Trophoblast cell (in vitro differentiated cells and primary cell): ENCODE results near the gene SYPL2.
"Not testable (repeated sequence)": the region's sequence is repeated elsewhere in the genome, so short reads cannot be mapped to it uniquely, and the experiment has no call there.

Experiments
- DNase-seq, 2 donors: peaks; one replicate each; pipeline ENCODE4 v3.0.0-alpha.2; 2016
- H2AFZ ChIP-seq: 2 replicates; pipeline ENCODE4 v1.6.1; 2013; ENCODE audit warnings: low read length, moderate library complexity, mild to moderate bottlenecking; ENCODE audit not compliant: insufficient read depth, poor library complexity
- H2AK5ac ChIP-seq: 2 replicates; pipeline ENCODE4 v1.6.1; 2013; ENCODE audit warnings: mild to moderate bottlenecking, low read length
- H2BK120ac ChIP-seq: 2 replicates; pipeline ENCODE4 v1.6.1; 2013; ENCODE audit warnings: low read length, mild to moderate bottlenecking, moderate library complexity; ENCODE audit not compliant: insufficient read depth, poor library complexity
- H2BK12ac ChIP-seq: 2 replicates; pipeline ENCODE4 v1.6.1; 2013; ENCODE audit warnings: mild to moderate bottlenecking, low read length, moderate library complexity
- H2BK5ac ChIP-seq: 2 replicates; pipeline ENCODE4 v1.6.1; 2013; ENCODE audit warnings: low read length, low read depth, moderate library complexity, mild to moderate bottlenecking; ENCODE audit not compliant: poor library complexity
- H3K14ac ChIP-seq: 2 replicates; pipeline ENCODE4 v1.6.1; 2013; ENCODE audit warnings: mild to moderate bottlenecking, low read length
- H3K18ac ChIP-seq: 2 replicates; pipeline ENCODE4 v1.6.1; 2013; ENCODE audit warnings: mild to moderate bottlenecking, low read length
- H3K23ac ChIP-seq: 2 replicates; pipeline ENCODE4 v1.6.1; 2013; ENCODE audit warnings: low read length
- H3K27ac ChIP-seq: 2 replicates; pipeline ENCODE4 v1.5.1; 2013; ENCODE audit warnings: low read depth, mild to moderate bottlenecking, inconsistent platforms, low read length, moderate library complexity
- H3K27me3 ChIP-seq: 2 replicates; pipeline ENCODE4 v1.6.1; 2013; ENCODE audit warnings: inconsistent platforms, mild to moderate bottlenecking, low read length, moderate library complexity; ENCODE audit not compliant: insufficient read depth
- H3K36me3 ChIP-seq, 2 experiments: 1 replicate in 1 of 2; 2 replicates in 1 of 2; pipeline ENCODE4 v1.6.1; 2013; ENCODE audit warnings: low read length in 2 of 2, mild to moderate bottlenecking in 2 of 2, moderate library complexity in 1 of 2; ENCODE audit not compliant: insufficient read depth in 2 of 2, control insufficient read depth in 1 of 2
- H3K4ac ChIP-seq: 2 replicates; pipeline ENCODE4 v1.6.1; 2013; ENCODE audit warnings: low read depth, mild to moderate bottlenecking, low read length, moderate library complexity
- H3K4me1 ChIP-seq, 2 experiments: 1 replicate in 1 of 2; 2 replicates in 1 of 2; pipeline ENCODE4 v1.6.1; 2013; ENCODE audit warnings: low read length in 2 of 2, mild to moderate bottlenecking in 2 of 2, moderate library complexity in 1 of 2; ENCODE audit not compliant: insufficient read depth in 2 of 2, control insufficient read depth in 1 of 2
- H3K4me2 ChIP-seq: 2 replicates; pipeline ENCODE4 v1.6.1; 2013; ENCODE audit warnings: inconsistent platforms, mild to moderate bottlenecking, low read length, moderate library complexity
- H3K4me3 ChIP-seq: 2 replicates; pipeline ENCODE4 v1.5.1; 2013; ENCODE audit warnings: mild to moderate bottlenecking, low read depth, low read length, inconsistent platforms
- H3K79me1 ChIP-seq: one replicate; pipeline ENCODE4 v1.6.1; 2013; ENCODE audit warnings: low read length
- H3K79me2 ChIP-seq: 2 replicates; pipeline ENCODE4 v1.6.1; 2013; ENCODE audit warnings: low read length, mild to moderate bottlenecking; ENCODE audit not compliant: control insufficient read depth, insufficient read depth, poor library complexity
- H3K9ac ChIP-seq: 2 replicates; pipeline ENCODE4 v1.6.1; 2013; ENCODE audit warnings: mild to moderate bottlenecking, low read length
- H3K9me3 ChIP-seq: 2 replicates; pipeline ENCODE4 v1.6.1; 2013; ENCODE audit warnings: low read depth, mild to moderate bottlenecking, control low read depth, inconsistent platforms, low read length; ENCODE audit not compliant: insufficient read depth
- H4K12ac ChIP-seq: 2 replicates; pipeline ENCODE4 v1.6.1; 2013; ENCODE audit warnings: low read depth, mild to moderate bottlenecking, low read length, moderate library complexity
- H4K8ac ChIP-seq: 2 replicates; pipeline ENCODE4 v1.6.1; 2013; ENCODE audit warnings: low read depth, mild to moderate bottlenecking, low read length, moderate library complexity
- H4K91ac ChIP-seq: one replicate; pipeline ENCODE4 v1.6.1; 2013; ENCODE audit warnings: low read depth, mild to moderate bottlenecking, low read length, moderate library complexity
- WGBS: extraction: QIAGEN DNeasy Blood & Tissue Kit; methylation state at CpG from one replicate; pipeline ENCODE4 v1.1.7; 2013; ENCODE audit warnings: missing lambda C conversion rate; ENCODE audit not compliant: insufficient read length, insufficient coverage; ENCODE audit errors: extremely low coverage; 5-methylcytosine and 5-hydroxymethylcytosine counted together

SYPL2 gene

GRCh38 chr1:109468903-109469302, 2.6 kb downstream of the SYPL2 start:
- H2BK120ac ChIP-seq = no peak overlapping the region
- no peak overlapping the region for H4K91ac ChIP-seq

GRCh38 chr1:109470245-109470644, 3.9 kb downstream of the SYPL2 start:
- Histone ChIP-seq H2AK5ac (no peak overlapping the region), H3K23ac (no peak overlapping the region), H3K9me3 (no peaks in the 10 kb centered on the region), H3K4me3 (no peak overlapping the region), H2BK5ac (no peak overlapping the region), H4K12ac (no peak overlapping the region), H3K27me3 (peaks cover 28% of the 10 kb centered on the region), H3K4me1 (peaks cover 8 to 10% of the 10 kb centered on the region in 2 experiments), H4K91ac (no peak overlapping the region), H3K14ac (no peak overlapping the region), H3K4me2 (no peak overlapping the region), H4K8ac (no peak overlapping the region), H3K18ac (no peak overlapping the region), H3K79me2 (no peaks in the 10 kb centered on the region), H3K9ac (no peak overlapping the region), H2BK12ac (no peak overlapping the region), H2AFZ (no peak overlapping the region), H3K4ac (no peak overlapping the region), H3K79me1 (no peaks in the 10 kb centered on the region), H3K36me3 (no peaks in the 10 kb centered on the region), H2BK120ac (no peak overlapping the region), H3K27ac (no peak overlapping the region)
- DNase-seq = no peak
- no CpG with 5 or more reads among the region's 6 CpGs for WGBS

More at GRCh38 chr1:109468903-109469302, 2.6 kb downstream of the SYPL2 start:
- Histone ChIP-seq H3K9ac (no peak overlapping the region), H3K79me2 (no peaks in the 10 kb centered on the region), H3K79me1 (no peaks in the 10 kb centered on the region), H3K27ac (no peak overlapping the region), H3K36me3 (no peaks in the 10 kb centered on the region), H3K4me3 (no peak overlapping the region), H2AK5ac (no peak overlapping the region), H3K18ac (no peak overlapping the region), H3K9me3 (no peaks in the 10 kb centered on the region), H3K4me1 (peaks cover 8 to 10% of the 10 kb centered on the region in 2 experiments), H2BK12ac (no peak overlapping the region), H2AFZ (no peak overlapping the region), H4K12ac (no peak overlapping the region), H3K23ac (no peak overlapping the region), H2BK5ac (no peak overlapping the region), H4K8ac (no peak overlapping the region), H3K27me3 (peaks cover 34% of the 10 kb centered on the region), H3K14ac (no peak overlapping the region), H3K4me2 (no peak overlapping the region), H3K4ac (no peak overlapping the region)
- no CpG with 5 or more reads among the region's 2 CpGs for WGBS
- DNase-seq = no peak

- no peaks in the 10 kb centered on the region for H3K79me1 ChIP-seq
- H3K23ac ChIP-seq = no peak overlapping the region
- no peak overlapping the region for H3K4me3 ChIP-seq
- H3K79me2 ChIP-seq = no peaks in the 10 kb centered on the region
- H3K9ac ChIP-seq = no peak overlapping the region
- H3K27me3 ChIP-seq = peaks cover 7% of the 10 kb centered on the region
- no peaks in the 10 kb centered on the region for H3K9me3 ChIP-seq
- no peaks in the 10 kb centered on the region for H3K4me1 ChIP-seq
- no peak overlapping the region for H2AK5ac ChIP-seq
- no peak overlapping the region for H4K12ac ChIP-seq
- H3K36me3 ChIP-seq = no peaks in the 10 kb centered on the region
- no peak overlapping the region for H2BK12ac ChIP-seq
- no peak overlapping the region for H2BK5ac ChIP-seq
- no peak for DNase-seq
- no peak overlapping the region for H3K4ac ChIP-seq
- no peak overlapping the region for H3K4me2 ChIP-seq
- no peak overlapping the region for H4K8ac ChIP-seq
- no peak overlapping the region for H2AFZ ChIP-seq
- WGBS = no CpG with 5 or more reads among the region's 3 CpGs
- no peak overlapping the region for H4K91ac ChIP-seq
- H2BK120ac ChIP-seq = no peak overlapping the region
- H3K18ac ChIP-seq = no peak overlapping the region
- no peak overlapping the region for H3K27ac ChIP-seq
- no peak overlapping the region for H3K14ac ChIP-seq
These were observed 6.4 kb downstream of the SYPL2 start for GRCh38 chr1:109472779-109473178.

- H3K27ac ChIP-seq, DNase-seq, H3K23ac ChIP-seq, H3K4me1 ChIP-seq, H2BK12ac ChIP-seq, H2BK5ac ChIP-seq, H2AK5ac ChIP-seq, H3K27me3 ChIP-seq, H3K4me3 ChIP-seq, H4K12ac ChIP-seq, H3K4me2 ChIP-seq, H3K79me2 ChIP-seq, H3K9ac ChIP-seq, H2AFZ ChIP-seq, H3K79me1 ChIP-seq, H3K4ac ChIP-seq, H4K8ac ChIP-seq, H3K14ac ChIP-seq, H4K91ac ChIP-seq, H2BK120ac ChIP-seq, H3K36me3 ChIP-seq, H3K9me3 ChIP-seq, H3K18ac ChIP-seq: not testable (repeated sequence)
- no CpG with 5 or more reads among the region's 12 CpGs for WGBS
These were observed 7.1 kb downstream of the SYPL2 start for GRCh38 chr1:109473284-109474057.
